ENCODE measurements around the gene CTRB1. TPM values are rescaled to one million over a fixed set of nuclear protein-coding genes. Genes with fewer than 3 reads are reported as not detected.

The CTRB1 gene
- total RNA-seq, 1 donor from 2014 or later = 4.5 TPM

DNA sequence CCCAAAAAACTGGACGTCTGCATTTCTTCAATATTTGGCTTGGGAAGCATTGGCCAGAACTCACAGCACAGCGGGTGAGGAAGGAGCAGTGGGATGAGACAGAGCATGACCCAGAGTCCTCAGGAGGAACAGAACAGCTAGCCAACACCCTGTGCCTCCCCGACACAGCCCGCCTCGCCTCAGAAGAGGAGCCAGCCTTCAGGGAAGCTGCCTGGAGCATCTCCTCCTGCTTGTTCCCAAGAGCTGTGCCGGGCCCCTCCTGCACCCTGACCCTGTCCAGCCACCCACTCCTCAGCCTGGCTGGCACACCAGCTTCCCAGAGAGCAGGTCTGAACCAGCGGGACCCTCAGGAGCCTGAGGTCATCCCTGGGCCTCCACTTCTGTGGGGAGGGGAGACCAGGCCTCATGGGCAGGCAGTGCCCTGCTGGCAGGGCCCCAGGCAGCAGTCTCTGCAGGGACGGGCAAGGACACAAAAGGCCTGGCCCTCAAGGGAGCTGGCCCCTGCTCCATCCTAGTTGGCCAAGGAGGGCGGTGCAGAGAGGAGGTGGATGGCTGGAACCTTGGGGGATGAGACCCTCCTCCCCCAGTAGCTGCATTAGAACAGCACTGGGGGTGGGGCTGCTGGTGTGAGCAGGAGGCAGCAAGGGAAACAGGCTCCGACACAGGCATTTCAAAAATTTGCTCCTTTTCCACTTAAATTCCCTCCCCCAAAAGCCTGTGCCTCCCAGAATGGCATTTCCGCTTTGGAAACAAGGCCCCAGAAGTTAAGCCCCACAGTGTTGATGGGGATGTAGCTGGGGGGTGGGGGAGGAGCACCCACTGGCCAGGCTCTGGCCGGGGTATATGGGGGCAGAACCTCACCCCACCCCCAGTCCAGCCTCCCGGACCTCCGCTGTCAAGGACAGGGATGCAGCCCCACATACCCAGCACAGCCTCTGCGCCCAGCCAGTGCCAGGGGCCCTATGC lies 34.4 kb downstream of the CTRB1 start:
- no peak for DNase-seq (ENCODE audit: low read depth)

DNA sequence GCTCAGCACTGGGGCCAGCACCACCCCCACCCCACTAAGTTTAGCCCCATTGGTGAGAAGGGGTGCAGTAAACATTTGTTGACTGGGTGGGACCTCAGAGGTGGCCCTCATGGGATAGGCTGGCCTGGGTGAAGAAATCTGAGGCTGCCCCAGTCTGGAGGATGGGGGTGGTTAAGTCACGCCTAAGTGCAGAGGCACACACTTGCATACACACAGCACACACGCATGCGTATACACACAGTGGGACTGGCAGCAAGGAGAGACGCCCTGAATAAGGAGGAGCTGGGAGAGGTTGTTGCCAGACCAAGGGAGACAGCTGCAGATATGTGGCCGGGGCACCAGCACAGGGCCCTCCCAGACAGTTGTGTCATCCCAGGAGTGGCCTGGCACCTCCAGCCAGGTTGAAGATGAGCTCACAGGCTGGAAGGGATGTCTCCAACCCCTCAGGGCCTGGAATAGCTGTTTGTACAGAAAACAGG lies 35.6 kb downstream of the CTRB1 start:
- DNase-seq (ENCODE audit: low read depth) = peak; percentile 92

DNA sequence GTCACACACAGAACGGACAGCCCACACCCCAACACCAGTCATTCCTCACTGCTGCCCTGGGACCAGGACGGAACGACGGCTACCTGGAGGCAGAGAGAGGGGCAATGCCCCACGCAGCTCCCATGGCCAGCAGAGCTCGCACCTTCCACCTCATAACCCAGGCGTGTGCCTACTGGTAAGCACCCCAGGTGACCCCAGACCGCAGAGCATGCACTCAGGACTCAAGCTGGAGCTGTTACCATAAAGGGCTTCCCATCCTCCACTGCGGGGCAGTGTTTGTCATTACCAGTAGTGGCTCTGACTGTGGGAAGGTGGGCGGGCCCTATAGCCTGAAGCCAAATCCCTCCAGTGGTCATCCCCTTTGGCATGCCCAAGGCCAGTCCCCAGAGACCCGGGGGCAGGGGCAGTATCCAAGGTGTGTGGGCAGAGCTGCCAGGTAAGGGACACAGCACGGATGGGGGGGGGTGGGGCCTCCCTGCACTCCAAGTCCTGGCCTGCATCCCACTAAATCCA lies 37.3 kb downstream of the CTRB1 start:
- DNase-seq (ENCODE audit: low read depth) = peak; percentile 70

DNA sequence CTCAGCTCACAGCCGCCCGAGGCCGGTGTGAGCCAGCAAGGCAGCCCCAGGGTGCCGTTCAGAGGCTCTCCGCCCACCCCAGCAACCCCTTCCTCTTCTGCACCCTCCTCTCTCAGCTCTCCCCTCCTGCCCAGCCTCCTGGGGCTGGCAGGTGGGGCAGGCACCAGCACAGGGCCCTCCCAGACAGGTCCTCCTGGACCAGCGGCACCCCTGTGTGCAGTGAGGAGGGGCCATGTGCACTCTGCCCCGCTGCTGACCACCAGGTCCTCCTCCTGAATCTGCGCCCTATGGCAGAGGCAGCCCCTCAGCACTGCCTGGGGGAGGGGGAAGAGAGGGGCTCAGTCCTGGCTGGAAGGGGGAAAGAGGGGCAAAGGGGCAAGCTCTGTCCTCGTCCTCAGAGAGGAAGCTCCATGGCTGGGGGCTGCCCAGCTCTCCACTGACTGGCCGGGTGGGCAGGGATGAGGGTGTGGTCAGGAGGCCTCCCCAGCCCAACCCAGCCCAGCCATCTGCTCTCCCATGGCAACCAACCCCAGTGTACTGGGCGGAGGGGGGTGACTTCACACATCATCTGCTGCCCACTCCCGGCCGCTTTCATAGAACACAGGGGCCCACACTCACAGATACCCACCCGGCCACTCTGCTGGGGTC lies 38.0 kb downstream of the CTRB1 start:
- DNase-seq (ENCODE audit: low read depth) = peak; percentile 90

DNA sequence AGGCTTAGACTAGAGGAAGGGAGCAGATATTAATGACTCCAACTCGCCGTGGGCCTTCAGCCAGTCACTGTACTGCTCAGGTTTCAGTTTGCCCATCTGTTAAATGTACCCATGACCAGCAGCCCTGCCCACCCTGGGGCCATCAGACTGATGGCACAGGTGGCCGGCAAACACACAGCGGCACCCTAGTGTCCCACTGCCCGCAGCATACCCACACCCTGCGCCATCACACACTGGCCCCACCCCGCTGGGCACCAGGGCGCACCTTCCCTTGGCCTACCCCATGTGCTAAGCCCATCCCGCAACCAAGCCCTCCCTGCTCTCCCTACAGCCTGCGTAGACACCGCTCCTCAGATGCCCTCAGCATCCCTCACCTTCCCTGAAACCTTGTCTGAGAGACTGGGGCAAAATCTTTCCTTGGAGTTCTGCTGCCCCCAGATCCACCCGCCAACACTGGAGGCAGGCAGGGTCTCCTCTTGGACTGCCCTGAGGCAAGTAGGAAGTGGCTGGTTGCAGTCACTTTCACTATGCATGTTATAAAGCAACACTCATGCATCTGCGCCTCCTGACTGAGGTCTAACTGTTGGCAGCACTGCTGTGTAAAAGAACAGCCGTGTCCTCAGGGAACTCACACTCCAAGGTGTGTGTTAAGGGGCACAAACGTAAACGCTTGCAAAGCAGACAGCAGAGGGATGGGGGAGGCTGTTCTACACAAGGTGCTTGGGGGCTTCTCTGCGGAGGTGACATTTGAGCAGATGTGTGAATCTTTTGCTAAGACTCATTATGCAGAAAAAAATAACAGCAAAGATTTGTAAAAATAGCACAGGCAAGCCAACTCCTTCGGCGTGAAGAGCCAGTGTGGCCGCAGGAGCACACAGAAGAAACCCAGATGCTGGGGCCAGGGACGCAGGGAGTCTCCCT lies 39.4 kb downstream of the CTRB1 start:
- no peak for DNase-seq (ENCODE audit: low read depth)

DNA sequence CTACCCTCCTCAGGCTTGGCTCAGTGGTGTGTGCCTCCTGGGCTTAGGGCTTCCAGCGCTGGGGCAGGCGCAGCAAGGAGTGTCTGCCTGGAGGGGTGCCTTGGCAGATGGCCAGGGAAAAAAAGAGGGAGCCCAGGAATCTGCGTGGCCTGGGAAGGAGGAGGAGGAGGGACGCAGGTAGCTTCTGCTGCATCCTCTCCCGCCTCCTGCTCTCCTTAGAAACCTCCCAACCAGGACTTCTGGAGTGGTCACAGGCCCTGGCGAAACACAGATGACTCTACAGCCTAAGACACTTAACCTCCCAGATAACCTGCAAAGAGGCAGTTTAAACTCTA lies 40.0 kb downstream of the CTRB1 start:
- no peak for DNase-seq (ENCODE audit: low read depth)

DNA sequence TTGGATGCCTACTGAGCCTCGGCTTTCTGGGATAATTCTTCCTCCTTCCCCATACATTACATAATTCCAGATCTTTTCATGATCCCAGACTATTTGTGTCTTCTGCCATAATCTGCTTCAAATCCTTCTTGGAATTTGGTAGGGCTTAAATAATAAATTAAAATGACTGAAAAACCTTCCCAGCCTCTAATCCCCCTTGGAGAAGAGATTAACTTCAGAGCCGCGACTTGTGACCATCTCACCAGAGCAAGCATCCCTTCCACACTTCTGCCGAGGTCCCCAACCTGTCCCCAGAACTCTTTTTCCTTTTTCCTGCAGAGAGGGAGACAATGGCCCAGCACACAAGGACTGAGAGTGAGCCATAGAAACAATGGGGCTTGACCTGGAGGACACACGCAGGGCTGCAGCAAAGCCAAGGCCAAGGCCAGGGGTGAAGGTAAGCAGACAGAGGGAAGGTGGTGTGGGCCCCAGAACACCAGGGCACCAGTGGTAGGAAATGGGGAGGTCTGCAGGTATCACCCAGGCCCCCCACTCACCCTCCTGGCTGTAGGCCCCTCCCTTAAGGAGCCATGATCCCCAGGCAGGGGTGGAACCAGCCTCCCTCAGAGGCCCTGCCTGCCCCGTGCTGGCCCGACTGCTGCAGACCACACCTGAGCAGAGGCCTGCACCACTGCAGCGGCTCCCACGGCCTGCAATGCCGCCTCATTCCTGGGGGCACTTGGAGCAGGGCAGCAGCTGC lies 42.2 kb downstream of the CTRB1 start:
- no peak for DNase-seq (ENCODE audit: low read depth)

DNA sequence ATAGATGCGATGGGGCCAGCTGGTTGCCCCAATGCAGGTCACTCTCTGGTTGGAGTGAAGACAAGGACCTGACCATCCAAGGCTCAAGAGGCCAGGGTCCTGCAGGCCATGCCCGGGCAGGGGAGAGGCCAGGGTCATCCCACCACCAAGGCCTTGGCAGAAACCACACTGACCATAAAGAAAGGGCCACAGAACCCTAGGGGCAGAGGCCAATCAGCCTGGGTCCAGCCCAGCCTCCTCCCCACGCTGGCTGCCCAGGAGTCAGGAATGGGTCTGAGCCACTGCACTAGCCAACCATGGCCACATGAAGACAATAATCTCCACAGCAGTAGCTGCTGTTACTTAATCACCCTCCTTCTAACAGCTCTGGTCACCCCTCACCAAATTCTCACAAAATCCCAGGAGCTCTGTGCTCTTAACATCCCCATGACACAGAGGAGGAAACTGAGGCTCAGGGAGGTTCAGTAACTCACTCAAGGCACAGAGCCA lies 42.8 kb downstream of the CTRB1 start:
- DNase-seq (ENCODE audit: low read depth) = no peak

DNA sequence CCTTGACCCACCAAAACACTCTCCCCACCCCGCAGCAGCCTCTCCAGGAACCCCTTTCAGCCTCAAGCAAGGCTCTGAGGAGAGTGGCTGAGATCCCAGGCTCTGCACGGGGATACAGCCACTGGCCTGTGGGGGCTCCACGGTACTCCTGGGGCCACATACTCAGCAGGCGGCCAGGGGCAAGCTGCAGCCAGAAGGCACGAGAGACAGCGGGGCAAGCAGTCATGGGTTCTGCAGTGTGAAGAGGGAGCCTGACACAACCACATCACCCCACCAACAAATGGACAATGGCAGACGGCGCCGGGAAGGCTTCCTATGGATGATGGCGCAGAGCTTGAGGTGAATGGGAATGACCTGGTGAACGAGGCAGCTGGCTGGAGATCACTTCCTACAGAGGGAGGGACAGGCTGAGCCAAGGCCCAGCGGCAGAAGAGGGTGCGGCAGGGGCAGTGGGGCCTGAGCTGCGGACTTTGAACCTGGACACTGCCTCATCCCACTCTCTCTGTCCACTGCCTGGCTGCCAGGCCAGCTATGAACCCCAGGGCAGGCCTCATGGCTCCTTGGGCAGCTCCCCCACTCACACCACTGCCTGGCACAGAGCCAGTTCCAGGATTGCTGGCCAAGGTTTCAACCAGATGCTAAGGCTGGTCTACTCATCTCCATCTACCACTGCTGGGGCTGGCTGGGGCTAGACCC lies 43.5 kb downstream of the CTRB1 start:
- no peak for DNase-seq (ENCODE audit: low read depth)

DNA sequence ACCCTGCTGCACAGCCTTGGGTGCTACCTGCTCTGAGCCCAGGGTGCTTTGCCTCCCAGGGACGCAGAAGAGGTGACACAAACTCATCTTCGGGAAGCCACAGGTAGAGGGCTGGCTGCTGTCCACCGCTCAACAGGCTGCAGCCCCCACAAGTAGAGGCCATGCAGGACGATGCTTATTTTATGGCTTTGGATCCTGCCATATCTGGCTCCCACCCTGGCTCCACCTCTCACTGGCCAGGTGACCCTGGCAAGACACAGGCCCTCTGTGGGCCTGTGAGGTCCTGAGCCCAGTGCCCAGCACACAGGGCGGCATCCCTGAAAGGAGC lies 44.0 kb downstream of the CTRB1 start:
- no peak for DNase-seq (ENCODE audit: low read depth)

DNA sequence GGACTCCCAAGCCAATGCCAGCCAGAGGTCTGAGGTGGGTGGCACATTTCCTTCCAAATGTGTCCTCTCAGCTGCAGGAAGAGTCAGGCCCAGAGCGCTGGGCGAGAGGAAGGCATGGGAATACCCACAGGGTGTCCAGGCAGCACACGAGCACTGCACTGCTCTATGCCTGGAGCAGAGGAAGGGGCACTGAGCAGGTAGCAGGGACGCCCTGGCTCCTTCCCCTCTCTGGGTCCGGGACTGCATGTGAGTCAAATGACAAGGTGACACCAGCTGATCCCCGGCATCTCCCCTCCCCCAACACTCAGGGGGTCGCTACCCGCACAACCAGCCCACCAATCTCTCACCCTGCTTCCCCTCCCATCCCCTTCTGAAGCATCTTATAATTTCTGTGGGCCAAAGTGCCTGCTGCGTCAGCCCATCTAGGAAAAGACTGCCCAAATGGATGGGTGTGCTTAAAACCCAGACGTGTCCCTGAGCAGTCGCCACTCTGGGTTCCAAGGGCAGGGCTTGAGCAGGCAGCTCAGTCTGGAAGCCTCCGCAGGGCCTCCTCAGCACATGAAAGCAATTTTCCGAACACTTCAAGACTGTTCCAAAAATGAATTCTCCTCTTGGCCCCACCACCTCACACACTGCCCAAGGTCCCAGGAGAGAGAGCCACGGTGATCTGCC lies 44.6 kb downstream of the CTRB1 start:
- DNase-seq (ENCODE audit: low read depth) = no peak

DNA sequence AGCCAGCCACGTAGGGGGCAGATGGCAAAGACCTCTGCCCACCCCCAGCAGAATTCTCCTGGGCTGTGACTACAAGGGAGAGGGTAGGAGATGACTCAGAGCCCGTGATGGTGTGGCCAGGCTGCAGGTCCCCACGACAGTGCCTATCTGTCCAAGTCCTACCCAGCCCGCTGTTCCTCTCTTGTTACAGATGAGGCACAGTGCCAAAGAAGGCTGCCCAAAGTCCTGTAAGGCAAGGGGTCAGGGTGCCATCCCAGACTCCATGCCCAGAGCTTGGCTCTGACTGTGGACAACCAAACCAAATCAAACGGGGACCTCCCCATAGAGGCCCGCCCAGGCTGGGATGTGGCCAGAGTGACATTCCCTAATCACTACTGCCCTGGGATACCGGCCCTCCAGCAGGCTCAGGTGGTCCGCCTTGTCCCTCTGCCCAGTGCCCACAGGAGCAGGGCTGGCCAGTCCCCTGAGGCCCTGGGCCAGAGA lies 45.2 kb downstream of the CTRB1 start:
- peak; percentile 92 for DNase-seq (ENCODE audit: low read depth)

DNA sequence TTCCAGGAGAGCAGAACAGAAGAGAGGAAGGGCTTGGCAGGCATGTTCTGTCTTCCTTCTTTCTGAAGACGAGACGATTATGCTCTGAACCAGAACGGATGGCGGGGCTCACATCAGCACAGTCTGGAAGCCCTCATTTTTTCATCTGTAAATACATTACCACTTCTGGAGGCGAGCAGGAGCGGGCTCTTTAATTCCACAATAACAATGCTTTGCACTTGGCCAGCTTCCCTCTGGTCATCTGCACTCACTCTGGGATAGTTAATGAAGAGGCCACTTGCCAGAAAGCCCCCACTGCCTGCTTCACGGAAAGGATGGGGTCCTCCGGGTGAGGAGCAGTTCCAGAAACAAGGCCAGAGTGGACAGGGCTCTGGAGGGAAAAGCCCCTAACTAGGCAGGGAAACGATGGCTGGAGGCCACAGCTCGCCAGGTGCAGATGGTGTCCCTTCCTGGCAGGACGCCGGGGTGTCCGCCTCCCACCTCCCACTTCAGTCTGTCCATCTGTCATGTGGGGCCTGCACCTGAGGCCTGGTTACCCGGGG lies 45.7 kb downstream of the CTRB1 start:
- DNase-seq (ENCODE audit: low read depth) = peak; percentile 51

DNA sequence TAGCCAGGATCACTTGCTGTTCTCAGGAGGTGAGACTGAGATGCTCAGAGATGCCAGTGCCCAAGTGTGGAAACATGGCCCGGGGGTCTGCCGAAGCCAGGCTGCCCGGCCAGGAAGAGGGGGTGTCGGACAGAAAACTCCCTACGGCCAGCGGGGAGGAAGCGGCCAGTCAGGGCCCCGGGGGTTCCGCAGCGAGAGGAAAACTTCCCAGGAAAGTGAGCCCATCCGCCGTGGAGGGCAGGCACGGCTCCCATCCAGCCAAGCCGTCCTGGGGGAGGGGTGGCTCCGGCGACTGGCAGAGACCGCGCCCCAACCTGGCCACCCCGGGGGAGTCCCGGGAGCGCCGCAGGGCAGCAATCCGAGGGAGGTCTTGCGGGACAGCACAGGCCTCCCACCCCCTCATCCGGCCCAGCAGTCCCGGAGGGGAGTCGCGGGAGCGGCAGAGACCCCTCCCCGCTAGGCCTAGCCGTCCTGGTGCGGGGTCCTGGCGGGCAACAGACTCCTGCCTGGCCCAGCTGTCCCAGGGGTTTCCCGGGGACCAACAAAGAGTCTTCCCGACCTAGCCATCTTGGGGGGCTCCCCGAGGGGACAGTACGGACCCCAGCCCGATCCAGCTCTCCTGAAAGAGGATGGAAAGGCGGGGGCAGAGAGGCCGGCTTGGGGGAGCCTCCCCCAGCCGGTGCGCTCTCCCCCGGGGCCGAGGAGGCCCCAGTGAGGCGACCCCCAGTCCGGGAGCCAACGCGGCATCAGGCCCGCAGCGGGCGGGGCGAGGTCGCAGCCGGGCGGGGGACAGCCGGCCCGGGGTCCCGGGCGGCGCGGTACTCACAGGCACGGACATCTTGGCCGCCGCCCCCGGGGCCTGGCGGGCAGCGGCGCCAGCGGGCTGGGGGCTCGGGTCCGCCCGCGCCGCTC lies 46.5 kb downstream of the CTRB1 start:
- DNase-seq (ENCODE audit: low read depth) = no peak

DNA sequence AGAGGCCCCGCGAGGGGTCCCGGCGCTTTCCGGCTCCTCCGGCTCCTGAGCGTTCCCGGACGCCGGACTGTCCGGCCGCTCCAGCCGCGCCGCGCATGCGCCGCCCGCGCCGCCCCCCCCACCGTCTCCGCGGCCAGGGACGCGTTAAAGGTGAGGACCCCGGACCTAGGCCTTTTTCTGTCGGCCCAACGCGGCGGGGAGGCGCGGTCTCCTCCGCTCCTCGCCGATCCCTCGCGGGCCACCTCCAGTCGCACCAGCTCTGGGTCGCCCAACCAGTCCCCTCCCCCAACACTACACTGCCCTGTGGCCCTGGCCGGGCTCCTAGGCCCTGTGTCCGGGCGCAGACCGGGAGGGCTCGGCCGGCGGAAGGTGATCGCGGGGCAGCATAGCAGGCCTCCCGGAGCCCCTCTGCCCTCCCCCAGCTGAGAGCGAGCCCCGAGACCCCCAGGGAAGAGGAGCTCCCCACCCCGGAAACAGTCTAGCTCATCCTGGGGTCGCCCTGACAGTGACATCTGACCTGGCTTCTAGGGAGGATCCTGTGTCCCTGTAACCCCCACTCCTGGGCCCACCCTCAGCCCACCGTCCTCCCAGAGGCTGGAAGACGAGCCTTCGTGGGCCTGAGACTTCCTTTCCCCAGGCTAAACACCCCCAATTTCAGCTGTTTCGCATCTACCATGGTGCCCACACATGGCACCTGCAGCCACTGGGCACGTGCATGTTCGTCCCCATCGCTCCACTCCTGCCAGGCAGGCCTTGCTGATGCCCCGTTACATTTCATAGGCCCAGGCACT lies 47.3 kb downstream of the CTRB1 start:
- DNase-seq (ENCODE audit: low read depth) = peak; percentile 84

DNA sequence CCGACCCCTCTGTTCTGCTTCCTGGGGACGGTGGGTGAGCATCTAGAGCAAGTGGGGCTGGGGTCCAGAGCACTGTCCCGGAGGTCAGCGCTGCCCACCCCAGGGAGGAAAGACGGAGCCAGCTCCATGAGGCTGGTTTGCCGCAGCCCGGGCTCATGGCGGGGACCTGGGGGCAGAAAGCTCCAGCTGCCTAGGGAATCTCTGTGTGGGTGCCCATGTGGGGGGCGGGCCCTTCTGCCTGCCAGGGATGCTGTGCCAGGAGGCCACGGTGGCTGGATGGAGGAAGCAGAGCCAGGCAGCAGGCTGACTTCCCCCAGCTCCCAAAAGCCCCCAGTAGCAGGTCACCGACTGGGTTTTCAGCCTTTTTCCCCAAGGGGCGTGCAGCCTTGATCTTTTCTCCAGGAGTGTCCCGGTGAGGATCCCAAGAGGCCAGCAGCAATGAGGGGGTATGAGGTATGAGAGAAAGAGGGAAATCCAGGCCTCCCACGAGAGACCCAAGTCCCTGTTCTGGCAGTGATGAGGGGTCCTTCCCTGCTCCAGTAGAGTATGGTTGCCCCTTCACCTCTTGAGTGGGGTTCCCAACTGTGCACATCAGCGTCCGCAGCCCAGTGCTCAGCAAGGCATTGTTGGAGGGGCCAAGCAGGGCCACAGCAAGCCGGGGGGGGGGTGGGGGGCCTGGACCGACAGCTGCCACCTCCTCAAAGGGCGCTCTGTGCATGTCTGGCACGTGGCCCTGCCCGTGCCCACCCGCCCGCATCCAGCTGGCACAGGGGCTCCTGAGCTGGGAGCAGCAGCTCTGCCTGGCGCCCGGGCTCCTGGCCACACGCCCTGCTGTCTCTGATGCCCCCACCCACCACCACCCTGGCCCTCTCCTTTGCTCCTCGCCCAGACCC lies 48.2 kb downstream of the CTRB1 start:
- DNase-seq (ENCODE audit: low read depth) = no peak

All from myocyte (in vitro differentiated cells).